SK-N-SH treated with all-trans-retinoic acid at 6 μM for 48 hours (cell line): ENCODE measurements around the gene DRD2.

Experiments
- ATAC-seq: fragments of 200-7000 bp; cut with Tn5 transposase; 3 replicates; pipeline ENCODE4 v1.9.1; 2020; ENCODE audit warnings: mild to moderate bottlenecking, moderate library complexity
- ARNTL ChIP-seq: fragments of 450-650 bp; formaldehyde crosslinking; IDR thresholded peaks from 2 replicates; pipeline ENCODE4 v1.5.0; 2020; ENCODE audit warnings: low read depth, mild to moderate bottlenecking, moderate library complexity, borderline replicate concordance
- BACH2 ChIP-seq: fragments of 250-450 bp; sonication (Bioruptor Pico); IDR thresholded peaks from 2 replicates; pipeline ENCODE4 v1.9.0; 2021; ENCODE audit warnings: mild to moderate bottlenecking, borderline replicate concordance
- CSDC2 ChIP-seq: fragments of 250-450 bp; sonication (Bioruptor Pico); IDR thresholded peaks from 2 replicates; pipeline ENCODE4 v1.5.0; 2020; ENCODE audit warnings: mild to moderate bottlenecking, moderate library complexity
- ESRRG ChIP-seq: fragments of 250-450 bp; sonication (Bioruptor Pico); IDR thresholded peaks from 2 replicates; pipeline ENCODE4 v1.6.1; 2021; ENCODE audit warnings: mild to moderate bottlenecking
- GLIS3 ChIP-seq: fragments of 250-450 bp; sonication (Bioruptor Pico); IDR thresholded peaks from 2 replicates; pipeline ENCODE4 v1.5.0; 2020; ENCODE audit warnings: mild to moderate bottlenecking, moderate library complexity
- ISL1 ChIP-seq: fragments of 250-450 bp; sonication (Bioruptor Pico); IDR thresholded peaks from 2 replicates; pipeline ENCODE4 v2.1.2; 2022; ENCODE audit warnings: mild to moderate bottlenecking, moderate library complexity
- OSR1 ChIP-seq: fragments of 250-450 bp; sonication (Bioruptor Pico); IDR thresholded peaks from 2 replicates; pipeline ENCODE4 v1.8.0; 2022; ENCODE audit warnings: moderate library complexity, mild to moderate bottlenecking, inconsistent platforms
- PPARA ChIP-seq: fragments of 250-450 bp; sonication (Bioruptor Pico); IDR thresholded peaks from 2 replicates; pipeline ENCODE4 v1.5.0; 2020; ENCODE audit warnings: mild to moderate bottlenecking, borderline replicate concordance
- RARB ChIP-seq: fragments of 250-450 bp; sonication (Bioruptor Pico); IDR thresholded peaks from 2 replicates; pipeline ENCODE4 v1.8.0; 2021; ENCODE audit warnings: mild to moderate bottlenecking, moderate library complexity
- SNAI2 ChIP-seq: fragments of 250-450 bp; sonication (Bioruptor Pico); IDR thresholded peaks from 2 replicates; pipeline ENCODE4 v1.5.0; 2020; ENCODE audit warnings: mild to moderate bottlenecking, moderate library complexity
- TCF4 ChIP-seq: fragments of 250-450 bp; sonication (Bioruptor Pico); IDR thresholded peaks from 2 replicates; pipeline ENCODE4 v1.8.0; 2021; ENCODE audit warnings: mild to moderate bottlenecking, moderate library complexity, borderline replicate concordance
- TOX ChIP-seq: fragments of 250-450 bp; sonication (Bioruptor Pico); IDR thresholded peaks from 2 replicates; pipeline ENCODE4 v1.8.0; 2021; ENCODE audit warnings: mild to moderate bottlenecking, moderate library complexity, borderline replicate concordance
- ZC3H10 ChIP-seq: fragments of 250-450 bp; sonication (Bioruptor Pico); IDR thresholded peaks from 2 replicates; pipeline ENCODE4 v1.5.1; 2021; ENCODE audit warnings: mild to moderate bottlenecking, moderate library complexity
- ZFP3 ChIP-seq: fragments of 250-450 bp; sonication (Bioruptor Pico); IDR thresholded peaks from 2 replicates; pipeline ENCODE4 v1.5.0; 2020; ENCODE audit warnings: mild to moderate bottlenecking, moderate library complexity
- ZNF565 ChIP-seq: fragments of 450-650 bp; formaldehyde crosslinking; conservative IDR thresholded peaks from 2 replicates; pipeline ENCODE4 v1.5.0; 2020; ENCODE audit warnings: low read depth, mild to moderate bottlenecking, moderate library complexity
- ZNF70 ChIP-seq: fragments of 450-650 bp; formaldehyde crosslinking; IDR thresholded peaks from 2 replicates; pipeline ENCODE4 v1.5.0; 2020; ENCODE audit warnings: mild to moderate bottlenecking, moderate library complexity
- ZNF8 ChIP-seq: fragments of 450-650 bp; formaldehyde crosslinking; IDR thresholded peaks from 2 replicates; pipeline ENCODE4 v1.5.0; 2020; ENCODE audit warnings: mild to moderate bottlenecking, moderate library complexity
- TF ChIP-seq, protein P1 (sequence below): fragments of 250-450 bp; sonication (Bioruptor Pico); IDR thresholded peaks from 2 replicates; pipeline ENCODE4 v1.5.1; 2021; ENCODE audit warnings: mild to moderate bottlenecking, moderate library complexity
- TF ChIP-seq, protein P2 (sequence below): fragments of 250-450 bp; sonication (Bioruptor Pico); IDR thresholded peaks from 2 replicates; pipeline ENCODE4 v1.5.0; 2020; ENCODE audit warnings: mild to moderate bottlenecking, moderate library complexity
- TF ChIP-seq, protein P3 (sequence below): fragments of 250-450 bp; sonication (Bioruptor Pico); IDR thresholded peaks from 2 replicates; pipeline ENCODE4 v1.8.0; 2021; ENCODE audit warnings: low read depth, mild to moderate bottlenecking, moderate library complexity, borderline replicate concordance
- TF ChIP-seq, protein P4 (sequence below): fragments of 250-450 bp; sonication (Bioruptor Pico); IDR thresholded peaks from 2 replicates; pipeline ENCODE4 v1.5.1; 2020; ENCODE audit warnings: low read depth, mild to moderate bottlenecking, moderate library complexity

DRD2 gene

DNA sequence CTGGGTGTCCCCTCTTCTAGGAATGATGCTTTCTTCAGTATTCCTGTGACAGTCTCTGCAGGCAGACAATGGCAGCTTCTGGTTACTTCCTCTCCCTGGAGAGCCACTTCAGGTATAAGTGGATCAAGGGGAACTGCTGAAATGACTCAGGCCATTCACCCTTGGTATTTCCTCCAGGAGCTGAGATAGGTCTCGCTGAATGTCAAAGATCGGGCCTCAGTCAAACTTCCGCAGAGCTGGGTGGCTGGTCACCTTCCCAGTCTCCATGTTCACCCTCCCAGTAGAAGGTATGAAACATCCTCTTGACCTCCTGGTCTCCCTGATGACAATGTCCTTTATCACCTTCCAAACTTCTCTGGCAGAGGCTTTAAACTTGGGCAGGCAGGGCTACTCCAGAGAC, 89.4 kb downstream of the DRD2 start:
- ATAC-seq = no peak

DNA sequence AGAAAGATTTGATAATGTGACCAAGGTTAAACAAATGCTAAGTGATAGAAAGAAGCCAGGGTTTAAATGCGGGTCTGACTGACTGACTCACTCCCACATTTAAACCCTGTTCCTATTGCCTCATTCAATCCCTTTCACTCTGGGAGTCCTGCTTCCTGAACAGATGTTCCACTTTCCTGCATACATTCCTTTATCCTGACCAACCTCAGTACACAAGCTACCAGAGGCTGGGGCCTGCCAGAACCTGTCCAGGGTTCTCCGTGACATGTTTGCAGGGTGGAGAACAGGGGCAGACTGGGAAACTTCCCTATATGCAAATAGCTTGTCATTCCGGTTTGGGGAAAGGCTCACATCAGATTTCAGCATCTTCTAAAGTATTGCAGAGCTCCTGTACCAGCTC, 90.6 kb downstream of the DRD2 start:
- TF ChIP-seq, protein P1, sequence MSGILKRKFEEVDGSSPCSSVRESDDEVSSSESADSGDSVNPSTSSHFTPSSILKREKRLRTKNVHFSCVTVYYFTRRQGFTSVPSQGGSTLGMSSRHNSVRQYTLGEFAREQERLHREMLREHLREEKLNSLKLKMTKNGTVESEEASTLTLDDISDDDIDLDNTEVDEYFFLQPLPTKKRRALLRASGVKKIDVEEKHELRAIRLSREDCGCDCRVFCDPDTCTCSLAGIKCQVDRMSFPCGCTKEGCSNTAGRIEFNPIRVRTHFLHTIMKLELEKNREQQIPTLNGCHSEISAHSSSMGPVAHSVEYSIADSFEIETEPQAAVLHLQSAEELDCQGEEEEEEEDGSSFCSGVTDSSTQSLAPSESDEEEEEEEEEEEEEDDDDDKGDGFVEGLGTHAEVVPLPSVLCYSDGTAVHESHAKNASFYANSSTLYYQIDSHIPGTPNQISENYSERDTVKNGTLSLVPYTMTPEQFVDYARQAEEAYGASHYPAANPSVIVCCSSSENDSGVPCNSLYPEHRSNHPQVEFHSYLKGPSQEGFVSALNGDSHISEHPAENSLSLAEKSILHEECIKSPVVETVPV (CRISPR knock-in tag) = no peak
- no peak for TF ChIP-seq SNAI2 (CRISPR knock-in tag)
- no peak for TF ChIP-seq ZC3H10 (CRISPR knock-in tag)
- no peak for TF ChIP-seq ISL1 (CRISPR knock-in tag)
- no peak for TF ChIP-seq ZNF565
- TF ChIP-seq ESRRG (CRISPR knock-in tag) = no peak
- TF ChIP-seq GLIS3 (CRISPR knock-in tag) = no peak
- TF ChIP-seq BACH2 = no peak
- no peak for TF ChIP-seq PPARA (CRISPR knock-in tag)
- TF ChIP-seq, protein P2, sequence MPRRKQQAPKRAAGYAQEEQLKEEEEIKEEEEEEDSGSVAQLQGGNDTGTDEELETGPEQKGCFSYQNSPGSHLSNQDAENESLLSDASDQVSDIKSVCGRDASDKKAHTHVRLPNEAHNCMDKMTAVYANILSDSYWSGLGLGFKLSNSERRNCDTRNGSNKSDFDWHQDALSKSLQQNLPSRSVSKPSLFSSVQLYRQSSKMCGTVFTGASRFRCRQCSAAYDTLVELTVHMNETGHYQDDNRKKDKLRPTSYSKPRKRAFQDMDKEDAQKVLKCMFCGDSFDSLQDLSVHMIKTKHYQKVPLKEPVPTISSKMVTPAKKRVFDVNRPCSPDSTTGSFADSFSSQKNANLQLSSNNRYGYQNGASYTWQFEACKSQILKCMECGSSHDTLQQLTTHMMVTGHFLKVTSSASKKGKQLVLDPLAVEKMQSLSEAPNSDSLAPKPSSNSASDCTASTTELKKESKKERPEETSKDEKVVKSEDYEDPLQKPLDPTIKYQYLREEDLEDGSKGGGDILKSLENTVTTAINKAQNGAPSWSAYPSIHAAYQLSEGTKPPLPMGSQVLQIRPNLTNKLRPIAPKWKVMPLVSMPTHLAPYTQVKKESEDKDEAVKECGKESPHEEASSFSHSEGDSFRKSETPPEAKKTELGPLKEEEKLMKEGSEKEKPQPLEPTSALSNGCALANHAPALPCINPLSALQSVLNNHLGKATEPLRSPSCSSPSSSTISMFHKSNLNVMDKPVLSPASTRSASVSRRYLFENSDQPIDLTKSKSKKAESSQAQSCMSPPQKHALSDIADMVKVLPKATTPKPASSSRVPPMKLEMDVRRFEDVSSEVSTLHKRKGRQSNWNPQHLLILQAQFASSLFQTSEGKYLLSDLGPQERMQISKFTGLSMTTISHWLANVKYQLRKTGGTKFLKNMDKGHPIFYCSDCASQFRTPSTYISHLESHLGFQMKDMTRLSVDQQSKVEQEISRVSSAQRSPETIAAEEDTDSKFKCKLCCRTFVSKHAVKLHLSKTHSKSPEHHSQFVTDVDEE (CRISPR knock-in tag) = no peak
- no peak for TF ChIP-seq OSR1 (CRISPR knock-in tag)
- TF ChIP-seq, protein P3, sequence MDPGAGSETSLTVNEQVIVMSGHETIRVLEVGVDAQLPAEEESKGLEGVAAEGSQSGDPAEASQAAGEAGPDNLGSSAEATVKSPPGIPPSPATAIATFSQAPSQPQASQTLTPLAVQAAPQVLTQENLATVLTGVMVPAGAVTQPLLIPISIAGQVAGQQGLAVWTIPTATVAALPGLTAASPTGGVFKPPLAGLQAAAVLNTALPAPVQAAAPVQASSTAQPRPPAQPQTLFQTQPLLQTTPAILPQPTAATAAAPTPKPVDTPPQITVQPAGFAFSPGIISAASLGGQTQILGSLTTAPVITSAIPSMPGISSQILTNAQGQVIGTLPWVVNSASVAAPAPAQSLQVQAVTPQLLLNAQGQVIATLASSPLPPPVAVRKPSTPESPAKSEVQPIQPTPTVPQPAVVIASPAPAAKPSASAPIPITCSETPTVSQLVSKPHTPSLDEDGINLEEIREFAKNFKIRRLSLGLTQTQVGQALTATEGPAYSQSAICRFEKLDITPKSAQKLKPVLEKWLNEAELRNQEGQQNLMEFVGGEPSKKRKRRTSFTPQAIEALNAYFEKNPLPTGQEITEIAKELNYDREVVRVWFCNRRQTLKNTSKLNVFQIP = no peak
- TF ChIP-seq ARNTL = no peak
- TF ChIP-seq ZFP3 (CRISPR knock-in tag) = no peak
- no peak for TF ChIP-seq CSDC2
- TF ChIP-seq RARB (CRISPR knock-in tag) = no peak
- TF ChIP-seq, protein P4, sequence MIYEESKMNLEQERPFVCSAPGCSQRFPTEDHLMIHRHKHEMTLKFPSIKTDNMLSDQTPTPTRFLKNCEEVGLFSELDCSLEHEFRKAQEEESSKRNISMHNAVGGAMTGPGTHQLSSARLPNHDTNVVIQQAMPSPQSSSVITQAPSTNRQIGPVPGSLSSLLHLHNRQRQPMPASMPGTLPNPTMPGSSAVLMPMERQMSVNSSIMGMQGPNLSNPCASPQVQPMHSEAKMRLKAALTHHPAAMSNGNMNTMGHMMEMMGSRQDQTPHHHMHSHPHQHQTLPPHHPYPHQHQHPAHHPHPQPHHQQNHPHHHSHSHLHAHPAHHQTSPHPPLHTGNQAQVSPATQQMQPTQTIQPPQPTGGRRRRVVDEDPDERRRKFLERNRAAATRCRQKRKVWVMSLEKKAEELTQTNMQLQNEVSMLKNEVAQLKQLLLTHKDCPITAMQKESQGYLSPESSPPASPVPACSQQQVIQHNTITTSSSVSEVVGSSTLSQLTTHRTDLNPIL (CRISPR knock-in tag) = no peak
- TF ChIP-seq ZNF70 (CRISPR knock-in tag) = no peak
- ATAC-seq = peak; percentile 79

More for the DNA sequence above, 89.4 kb downstream of the DRD2 start:
- TF ChIP-seq SNAI2 (CRISPR knock-in tag) (no peak), ZNF70 (CRISPR knock-in tag) (no peak)

DNA sequence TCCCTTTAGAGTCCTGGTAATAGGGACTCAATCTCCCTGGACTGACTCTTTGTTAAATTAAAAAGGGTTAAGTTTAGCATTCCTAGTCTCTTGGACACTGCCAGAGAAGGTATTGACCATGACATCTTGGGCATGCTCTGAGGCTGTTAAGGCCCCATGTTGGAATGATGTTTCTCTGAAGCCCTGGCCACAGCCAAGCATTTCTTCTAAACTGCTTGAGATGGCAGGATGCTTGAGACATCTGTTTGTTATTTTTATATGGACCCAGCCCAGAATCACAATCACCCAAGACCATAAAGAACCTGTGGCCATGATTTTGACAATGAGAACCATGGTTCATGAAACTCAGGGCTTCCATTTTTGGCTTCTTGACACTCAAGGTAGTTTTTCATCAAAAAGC, 93.1 kb downstream of the DRD2 start:
- TF ChIP-seq TCF4 (CRISPR knock-in tag) (no peak), ISL1 (CRISPR knock-in tag) (no peak), ARNTL (no peak), SNAI2 (CRISPR knock-in tag) (no peak), ZFP3 (CRISPR knock-in tag) (no peak), ZNF565 (no peak), BACH2 (no peak)
- TF ChIP-seq, protein P3 = no peak
- ATAC-seq = no peak

DNA sequence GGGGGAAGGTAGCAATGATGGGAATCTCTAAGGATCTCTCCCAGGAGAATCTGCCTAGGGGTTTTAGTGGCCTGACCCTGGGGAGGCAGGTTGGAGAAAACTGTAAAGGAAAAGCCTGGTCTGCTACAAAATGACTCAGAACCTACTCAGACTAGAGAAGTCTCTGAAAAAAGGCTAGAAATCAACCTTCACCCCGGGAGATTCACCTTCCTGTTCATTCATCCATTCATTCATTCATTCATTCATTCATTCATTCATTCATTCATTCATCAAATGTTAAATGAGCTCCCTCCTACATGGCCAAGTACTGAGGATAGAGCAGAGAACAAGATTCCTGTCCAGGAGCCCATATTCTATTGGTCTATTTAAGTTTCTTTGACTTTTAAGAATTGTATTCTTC, 96.5 kb downstream of the DRD2 start:
- no peak for ATAC-seq
- TF ChIP-seq SNAI2 (CRISPR knock-in tag) (no peak), TOX (CRISPR knock-in tag) (no peak), ISL1 (CRISPR knock-in tag) (no peak), BACH2 (no peak), ZNF70 (CRISPR knock-in tag) (no peak), ZNF8 (CRISPR knock-in tag) (no peak), TCF4 (CRISPR knock-in tag) (no peak), ESRRG (CRISPR knock-in tag) (no peak), ZNF565 (no peak), GLIS3 (CRISPR knock-in tag) (no peak)
- TF ChIP-seq, protein P2 (CRISPR knock-in tag) = no peak
- TF ChIP-seq, protein P4 (CRISPR knock-in tag) = no peak
- TF ChIP-seq, protein P1 (CRISPR knock-in tag) = no peak
